Measurements from ENCODE around the gene OGDHL.
"Not testable (repeated sequence)": the region's sequence is repeated elsewhere in the genome, so short reads cannot be mapped to it uniquely, and the experiment has no call there.

Gene OGDHL

DNA sequence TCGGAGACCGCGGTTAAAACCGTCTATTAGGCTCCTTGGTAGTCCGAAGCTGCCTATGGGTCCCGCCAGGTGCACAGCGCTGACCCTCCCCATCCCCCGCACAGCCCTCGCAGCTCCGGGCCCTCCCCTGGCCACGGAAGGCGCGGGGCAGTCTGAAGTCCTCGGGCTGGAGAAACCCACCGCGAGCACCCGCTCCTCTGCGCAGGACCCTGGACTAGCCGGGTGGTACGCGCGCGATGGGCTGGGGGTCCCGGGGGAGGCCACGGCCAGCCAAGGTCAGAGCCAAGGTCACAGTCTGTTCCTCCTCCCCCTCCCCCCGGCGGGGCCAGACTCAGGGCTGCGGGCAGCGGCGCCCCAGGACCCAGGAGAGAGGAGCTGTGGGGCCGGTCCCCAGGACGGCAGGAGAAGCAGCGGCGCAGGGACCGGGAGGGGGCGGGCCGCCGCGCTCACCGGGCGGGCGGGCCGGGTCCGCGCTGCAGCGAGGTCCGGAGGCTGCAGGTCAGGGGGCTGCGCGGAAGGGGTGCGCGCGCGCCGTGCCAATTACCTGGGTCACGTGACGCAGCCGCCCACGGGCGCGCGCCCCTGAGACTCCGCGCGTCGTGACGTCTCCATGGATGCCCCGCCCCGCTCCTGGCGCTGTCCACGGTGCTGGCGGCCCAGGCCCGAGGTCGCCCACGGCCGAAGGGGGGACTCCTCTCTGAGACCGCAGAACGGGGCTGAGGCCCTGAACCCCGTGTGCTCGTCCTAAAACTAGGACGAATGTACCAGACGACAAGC, at the start of gene OGDHL:
Gene OGDHL (minus strand): TSS at position 535 of the 777 bp plus-strand sequence. CDS start 3,731 bp downstream, outside the sequence.
- peak; percentile 68 for DNase-seq

GRCh38 chr10:49803988-49804387, 41.9 kb upstream of the OGDHL start:
- no peak for DNase-seq

DNA sequence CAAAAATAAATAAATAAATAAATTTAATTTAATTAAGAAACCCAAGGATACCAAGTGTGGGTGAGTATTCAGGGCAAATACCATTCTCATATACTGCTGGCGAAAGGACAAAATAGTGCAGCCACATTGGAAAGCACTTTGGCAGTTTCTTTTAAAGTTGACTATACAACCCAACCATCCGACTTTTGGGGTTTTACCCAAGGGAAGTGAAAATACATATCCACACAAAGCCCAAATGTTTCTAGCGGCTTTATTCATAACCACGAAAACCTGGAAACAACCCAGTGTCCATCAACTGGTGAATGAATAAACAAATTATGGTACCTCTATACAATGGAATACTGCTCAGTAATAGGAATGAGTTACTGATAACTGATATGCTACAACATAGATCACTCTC, 36.2 kb upstream of the OGDHL start:
- no peak for DNase-seq

DNA sequence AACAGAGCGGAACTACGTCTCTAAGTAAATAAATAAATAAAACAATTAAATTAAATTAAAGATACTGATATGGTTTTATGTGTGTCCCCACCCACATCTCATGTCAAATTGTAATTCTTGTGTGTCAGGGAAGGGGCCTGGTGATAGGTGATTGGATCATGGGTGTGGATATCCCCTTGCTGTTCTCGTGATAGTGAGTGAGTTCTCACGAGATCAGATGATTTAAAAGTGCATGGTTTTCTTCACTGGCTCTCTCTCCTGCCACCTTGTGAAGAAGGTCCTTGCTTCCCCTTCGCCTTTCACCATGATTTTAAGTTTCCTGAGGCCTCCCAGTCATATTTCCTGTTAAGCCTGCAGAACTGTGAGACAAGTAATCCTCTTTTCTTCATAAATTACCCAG, 29.0 kb upstream of the OGDHL start:
- DNase-seq: no peak

- no peak for DNase-seq
Measured at GRCh38 chr10:49784681-49785080, 22.6 kb upstream of the OGDHL start.

DNA sequence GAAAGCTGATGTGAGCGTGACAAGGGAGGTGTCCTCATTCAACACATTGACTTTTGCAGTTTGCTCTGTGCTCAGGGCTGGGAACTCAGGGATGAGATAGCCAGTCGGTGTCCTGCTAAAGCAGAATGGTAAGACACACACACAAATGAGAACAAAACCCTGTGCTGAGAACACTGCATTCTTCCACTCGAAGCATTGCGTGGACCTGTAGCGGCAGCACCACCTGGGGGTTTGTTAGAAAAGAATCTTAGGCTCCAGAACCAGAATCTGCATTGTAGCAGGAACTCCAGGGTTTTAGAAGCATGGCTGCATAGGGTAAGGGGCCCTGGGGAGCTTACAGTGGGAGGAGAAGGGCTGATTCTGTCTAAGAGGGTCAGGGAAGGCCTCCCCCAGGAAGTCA, 21.5 kb upstream of the OGDHL start:
- DNase-seq: no peak

GRCh38 chr10:49781247-49781646, 19.1 kb upstream of the OGDHL start:
- DNase-seq: no peak

DNA sequence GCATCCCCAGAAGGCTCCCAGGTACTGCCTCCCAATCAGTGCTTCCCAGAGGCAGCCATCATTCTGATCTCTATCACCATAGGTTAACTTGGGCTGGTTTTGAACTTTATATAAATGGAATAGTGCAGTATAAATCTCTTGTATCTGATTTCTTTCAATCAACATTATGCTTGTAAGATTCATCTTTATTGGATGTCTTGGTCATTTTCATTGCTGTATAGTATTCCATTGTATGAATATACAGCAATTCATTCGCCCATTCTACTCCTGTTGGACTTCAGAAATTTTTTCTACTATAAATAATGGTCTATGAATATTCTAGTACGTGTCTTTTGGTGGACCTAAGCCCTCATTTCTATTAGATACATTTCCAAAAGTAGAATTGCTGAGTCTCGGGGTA, 16.1 kb upstream of the OGDHL start:
- DNase-seq: no peak

GRCh38 chr10:49776851-49777250, 14.7 kb upstream of the OGDHL start:
- no peak for DNase-seq

DNA sequence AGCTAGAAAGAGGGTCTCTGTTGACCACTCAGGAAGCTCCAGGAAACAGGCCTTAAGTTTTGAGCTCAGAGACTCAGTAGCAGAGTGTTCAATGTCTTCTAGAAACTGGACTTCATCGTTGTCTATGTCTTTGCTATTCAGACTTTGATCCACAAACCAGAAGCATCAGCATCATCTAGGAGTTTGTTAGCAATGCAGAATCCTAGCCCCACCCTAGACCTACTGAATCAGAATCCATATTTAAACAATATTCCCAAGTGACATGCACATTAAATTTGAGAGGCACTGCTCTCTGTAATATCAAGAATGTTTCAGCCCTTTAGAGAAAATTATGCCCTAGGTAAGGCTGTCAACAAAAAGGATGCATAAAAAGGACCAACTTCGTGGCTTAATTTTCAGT, 12.9 kb upstream of the OGDHL start:
- no peak for DNase-seq

DNA sequence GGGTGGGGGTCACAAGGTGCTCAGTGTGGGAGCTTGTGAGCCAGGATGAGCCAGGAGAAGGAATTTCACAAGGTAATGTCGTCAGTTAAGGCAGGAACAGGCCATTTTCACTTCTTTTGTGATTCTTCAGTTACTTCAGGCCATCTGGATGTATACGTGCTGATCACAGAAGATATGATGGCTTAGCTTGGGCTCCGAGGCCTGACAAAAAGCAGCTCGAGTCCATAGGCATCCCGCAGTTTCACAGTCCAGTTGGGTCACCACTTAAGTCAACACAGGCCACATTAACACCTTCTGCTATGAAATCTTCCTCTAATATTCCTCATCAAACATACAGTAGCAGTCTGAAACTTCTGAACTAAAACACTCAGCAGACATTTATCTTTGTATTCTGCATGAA, 10.8 kb upstream of the OGDHL start:
- not testable (repeated sequence) for DNase-seq

DNA sequence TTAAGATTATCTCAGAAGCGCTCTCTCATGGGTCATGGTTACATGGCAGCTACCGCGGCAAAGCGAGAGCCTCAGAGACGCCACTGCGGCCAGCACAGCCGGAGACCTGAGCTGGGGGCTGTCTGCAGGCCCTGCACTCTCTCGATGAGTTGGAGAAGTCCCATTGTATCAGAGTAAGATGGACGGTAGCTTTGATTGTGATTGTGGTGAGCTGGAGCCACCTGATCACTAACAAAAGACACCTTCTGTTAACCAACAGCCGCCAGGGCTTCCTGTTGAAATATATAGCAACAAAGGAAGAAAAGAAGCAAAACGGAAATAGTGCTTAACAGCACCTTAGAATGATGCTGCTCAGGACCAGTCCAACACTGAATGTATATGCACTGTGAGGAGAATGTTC, 8.9 kb upstream of the OGDHL start:
- DNase-seq: not testable (repeated sequence)

DNA sequence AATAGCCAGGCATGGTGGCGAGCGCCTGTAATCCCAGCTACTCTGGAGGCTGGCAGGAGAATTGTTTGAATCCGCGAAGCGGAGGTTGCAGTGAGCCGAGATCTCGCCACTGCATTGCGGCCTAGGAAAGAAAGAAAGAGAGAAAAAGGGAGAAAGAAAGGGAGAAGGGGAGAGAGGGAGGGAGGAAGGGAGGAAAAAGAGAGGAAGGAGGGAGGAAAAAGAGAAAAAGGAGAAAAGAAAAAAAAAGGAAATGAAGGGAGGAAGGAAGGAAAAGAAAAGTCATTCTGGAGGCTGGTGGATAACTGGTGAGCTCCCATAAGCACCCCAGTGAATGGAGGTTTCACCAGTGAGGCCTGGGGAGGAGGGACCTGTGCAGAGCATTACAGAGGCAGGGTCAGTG, 7.6 kb upstream of the OGDHL start:
- DNase-seq: no peak

GRCh38 chr10:49768731-49769130, 6.6 kb upstream of the OGDHL start:
- no peak for DNase-seq

DNA sequence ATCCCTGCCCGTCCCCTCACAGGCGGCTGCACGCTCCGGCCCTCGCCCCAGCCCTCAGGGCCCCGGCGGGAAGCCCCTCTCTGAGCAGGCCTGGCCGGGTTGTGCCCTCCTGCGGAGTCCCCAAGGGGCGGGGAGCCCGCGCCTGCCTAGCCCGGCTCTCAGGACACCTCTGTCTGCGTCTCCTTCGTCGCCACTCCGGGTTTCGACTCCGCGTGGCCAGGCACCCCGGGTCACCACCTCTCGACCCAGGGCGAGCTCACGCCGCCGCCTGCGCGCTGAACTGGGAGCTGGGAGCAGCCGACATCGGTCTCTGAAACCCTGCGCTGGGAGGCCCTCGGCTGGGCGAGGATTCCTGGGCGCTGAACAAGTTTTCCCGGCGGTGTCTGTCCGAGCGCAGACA, 6.2 kb upstream of the OGDHL start:
- DNase-seq: no peak

- DNase-seq: no peak
Measured at GRCh38 chr10:49767752-49768151, 5.6 kb upstream of the OGDHL start.

DNA sequence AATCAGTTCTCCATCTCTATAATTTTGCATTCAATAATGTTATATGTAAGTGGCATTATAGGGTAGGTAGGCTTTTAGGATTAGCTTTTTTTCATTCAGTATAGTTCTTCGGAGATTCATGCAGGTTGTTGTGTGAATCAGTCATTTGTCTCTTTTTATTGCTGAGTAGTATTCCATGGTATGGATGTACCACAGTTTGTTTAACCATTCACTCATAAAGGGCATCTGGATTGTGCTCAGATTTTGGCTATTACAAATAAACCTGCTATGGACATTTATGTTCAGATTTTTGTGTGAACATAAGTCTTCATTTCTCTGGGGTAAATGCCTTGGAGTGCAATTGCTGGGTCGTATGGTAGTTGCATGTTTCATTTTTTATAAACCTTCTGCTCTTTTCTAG, 4.4 kb upstream of the OGDHL start:
- DNase-seq: no peak

DNA sequence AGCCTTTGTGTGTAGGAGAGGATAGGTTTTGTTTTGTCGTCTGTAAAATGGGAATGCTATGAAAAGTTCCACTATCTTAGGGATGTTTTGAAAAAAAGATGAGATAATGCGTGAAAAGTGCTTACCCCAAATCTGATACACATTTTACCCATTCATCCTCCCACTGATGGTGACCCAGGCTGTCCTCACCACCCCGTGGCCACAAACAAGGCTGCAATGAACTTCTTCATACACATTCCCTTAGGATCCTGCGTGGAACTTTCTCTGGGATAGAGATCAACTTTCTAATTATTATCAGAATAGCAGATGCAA, 399 bp upstream of the OGDHL start:
- no peak for DNase-seq

DNA sequence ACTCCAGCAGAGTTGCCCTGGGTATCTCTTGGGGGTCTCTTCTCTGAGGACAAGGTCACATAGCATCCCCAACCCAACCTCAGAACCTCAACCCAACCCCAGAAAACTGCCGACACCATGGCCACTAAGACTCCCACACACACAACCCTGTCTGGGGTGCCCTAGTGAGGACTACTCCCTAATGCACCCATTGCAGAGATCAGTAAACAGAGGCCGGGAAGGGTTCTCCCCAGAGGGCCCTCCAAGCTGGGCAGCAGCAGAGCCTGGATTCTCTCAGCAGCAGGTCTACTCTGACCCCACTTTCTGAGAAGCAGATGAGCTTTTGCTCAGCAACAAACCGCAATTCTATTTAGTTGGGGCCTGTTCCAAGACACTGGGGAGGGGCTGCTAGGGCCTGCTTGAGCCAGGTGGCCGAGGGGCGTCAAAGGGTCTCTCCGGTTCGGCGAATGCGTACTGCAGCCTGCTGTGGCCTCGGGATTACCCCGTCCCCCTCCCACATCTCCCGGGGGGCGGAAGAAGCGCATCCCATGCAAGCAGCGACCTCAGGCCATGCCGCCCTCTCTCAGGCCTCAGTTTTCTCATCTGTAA, 828 bp downstream of the OGDHL start:
- DNase-seq: no peak

GRCh38 chr10:49760789-49761188, 1.3 kb downstream of the OGDHL start:
- DNase-seq: no peak

DNA sequence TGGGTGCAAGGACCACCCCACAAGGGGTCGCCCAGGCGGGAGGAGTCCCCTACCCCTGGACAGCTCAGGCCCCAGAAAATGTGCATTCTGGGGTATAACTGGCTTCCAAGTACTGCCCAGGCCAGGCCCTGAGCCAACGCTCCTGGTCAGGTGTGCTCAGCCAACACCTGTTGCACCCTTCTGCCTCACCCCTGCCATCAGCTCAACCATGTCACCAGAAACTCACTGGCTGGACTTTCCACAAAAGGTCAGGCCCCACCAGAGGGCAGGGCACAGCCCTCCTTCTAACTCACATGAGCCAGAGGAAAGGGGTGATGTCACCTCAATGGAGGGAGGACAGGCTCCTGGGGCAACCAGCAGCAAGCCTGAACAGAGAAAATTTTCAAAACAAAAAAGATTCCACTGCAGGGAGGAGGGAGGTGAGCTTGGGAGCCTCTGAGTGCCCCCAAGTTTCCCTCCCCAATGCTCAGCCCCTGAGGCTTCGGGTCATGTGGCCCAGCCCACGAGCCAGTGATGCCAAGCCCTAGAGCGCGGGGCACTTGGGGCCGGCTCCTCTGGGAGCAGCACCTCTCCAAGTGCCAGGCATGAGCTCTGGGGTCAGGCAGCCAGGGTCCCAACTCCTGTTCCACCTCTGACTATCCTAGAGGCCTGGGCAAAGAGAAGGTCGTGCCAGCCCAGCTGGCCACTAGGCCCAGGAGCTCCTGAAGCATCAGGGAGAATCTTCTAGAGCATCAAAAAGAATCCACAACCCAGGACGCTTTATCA, 2.2 kb downstream of the OGDHL start:
- DNase-seq: no peak

DNA sequence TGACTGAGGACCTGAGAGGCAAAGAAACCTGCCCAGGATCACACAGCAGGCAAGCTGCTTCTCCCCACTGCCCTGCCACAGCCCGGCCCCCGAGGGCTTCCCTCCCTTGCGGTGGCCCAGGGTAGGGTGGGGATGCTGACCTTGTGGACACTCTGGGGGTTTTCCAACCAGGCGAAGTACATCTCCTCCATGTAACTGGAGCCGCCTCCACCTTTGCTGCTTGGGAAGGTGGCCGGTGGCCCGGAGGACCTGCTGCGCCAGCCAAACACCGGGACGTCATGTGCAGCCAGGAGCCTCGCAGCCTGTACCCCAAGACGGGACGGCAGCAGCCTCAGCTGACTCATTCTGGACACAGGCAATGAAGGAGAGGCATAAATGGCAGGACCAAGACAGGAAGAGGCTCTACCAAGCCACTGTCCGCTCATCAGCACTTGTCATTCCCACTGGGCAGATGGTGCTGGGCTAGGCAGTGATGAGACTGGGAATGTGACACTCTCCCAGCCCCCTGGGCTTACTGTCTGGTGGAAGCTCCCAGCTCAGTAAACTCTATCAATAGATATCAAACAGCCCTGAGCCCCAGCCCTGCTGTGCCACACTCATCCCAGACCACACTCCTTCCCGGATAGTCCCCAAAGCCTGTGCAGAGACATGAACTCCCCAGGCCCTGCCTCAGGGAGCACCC, 3.7 kb downstream of the OGDHL start:
- no peak for DNase-seq

- DNase-seq: no peak
Measured at GRCh38 chr10:49756641-49757040, 5.5 kb downstream of the OGDHL start.

GRCh38 chr10:49756031-49756430, 6.1 kb downstream of the OGDHL start:
- DNase-seq: no peak
